OCI-LY3 (cell line): ENCODE results near the gene NPSR1.

Experiments
- H2AFZ ChIP-seq: fragments of 200-600, 300-600 bp; shearing (Covaris generic); 2 replicates; pipeline ENCODE4 v1.6.0; 2014; ENCODE audit warnings: antibody characterized with exemption, low read depth, low read length
- H3K27ac ChIP-seq: fragments of 200-600, 300-600 bp; sonication (generic); 2 replicates; pipeline ENCODE4 v1.5.1; 2014; ENCODE audit warnings: mild to moderate bottlenecking, low read length, moderate library complexity, mixed read lengths
- H3K27me3 ChIP-seq: fragments of 200-600, 300-600 bp; sonication (generic); 2 replicates; pipeline ENCODE4 v1.6.1; 2014; ENCODE audit warnings: low read depth, low read length, mixed read lengths
- H3K36me3 ChIP-seq: fragments of 200-600, 300-600 bp; sonication (generic); replicated peaks from 2 replicates; pipeline ENCODE3; 2014; ENCODE audit warnings: low read depth, low read length, mixed read lengths
- H3K4me1 ChIP-seq: fragments of 300-600, 200-600 bp; sonication (generic); 2 replicates; pipeline ENCODE4 v1.6.1; 2014; ENCODE audit warnings: low read length, mixed read lengths
- H3K4me2 ChIP-seq: fragments of 200-600, 300-600 bp; sonication (generic); 2 replicates; pipeline ENCODE4 v1.6.1; 2014; ENCODE audit warnings: low read length, mixed read lengths
- H3K4me3 ChIP-seq: fragments of 300-600, 200-600 bp; sonication (generic); 2 replicates; pipeline ENCODE4 v1.5.1; 2014; ENCODE audit warnings: antibody characterized with exemption, mild to moderate bottlenecking, low read length, moderate library complexity
- H3K79me2 ChIP-seq: fragments of 300-600, 200-600 bp; shearing (Covaris generic); 2 replicates; pipeline ENCODE4 v1.6.1; 2014; ENCODE audit warnings: mild to moderate bottlenecking, low read length, mixed read lengths
- H3K9ac ChIP-seq: fragments of 300-600, 200-600 bp; shearing (Covaris generic); 2 replicates; pipeline ENCODE4 v1.6.0; 2014; ENCODE audit warnings: mild to moderate bottlenecking, low read length, moderate library complexity
- H3K9me3 ChIP-seq: fragments of 200-600, 300-600 bp; shearing (Covaris generic); 2 replicates; pipeline ENCODE4 v1.6.1; 2014; ENCODE audit warnings: low read length, mixed read lengths; ENCODE audit not compliant: insufficient read depth
- H4K20me1 ChIP-seq: fragments of 200-600, 300-600 bp; sonication (generic); 2 replicates; pipeline ENCODE4 v1.6.1; 2016; ENCODE audit warnings: low read length, mixed read lengths; ENCODE audit not compliant: insufficient read depth
- CTCF ChIP-seq: fragments of 200-600, 300-600 bp; sonication (generic); IDR thresholded peaks from 2 replicates; pipeline ENCODE4 v1.5.1; 2014; ENCODE audit warnings: antibody characterized with exemption, low read length, low read depth
- EZH2phosphoT487 ChIP-seq: fragments of 200-600 bp; shearing (Covaris generic); IDR thresholded peaks from 2 replicates; pipeline ENCODE4 v1.6.1; 2018; ENCODE audit warnings: antibody characterized with exemption, mixed run types, low read depth

The NPSR1 gene

DNA sequence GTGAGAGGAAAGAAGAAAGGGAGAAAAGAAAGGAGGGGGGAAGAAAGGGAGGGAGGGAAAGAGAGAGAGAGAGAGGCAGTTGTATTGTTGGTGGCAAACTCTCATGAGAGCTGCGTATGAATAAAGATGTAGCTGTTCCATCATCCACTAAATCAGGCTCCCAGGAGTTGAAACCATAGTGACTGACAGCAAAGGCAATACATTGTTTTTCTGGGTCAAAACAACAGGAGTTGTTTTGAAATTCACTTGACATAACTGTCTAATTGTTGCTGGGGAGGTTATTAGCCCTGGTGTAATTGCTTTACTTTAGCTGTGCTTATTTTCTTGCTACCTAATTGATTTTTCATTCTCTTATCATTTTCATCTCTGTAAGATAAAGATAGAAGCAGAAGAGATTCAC lies 173.4 kb downstream of the NPSR1 start:
- H3K9ac ChIP-seq = no peak overlapping the region
- H3K36me3 ChIP-seq = no peaks in the 10 kb centered on the region
- TF ChIP-seq EZH2phosphoT487 (no peak), CTCF (no peak)
- H3K4me2 ChIP-seq = no peak overlapping the region
- H4K20me1 ChIP-seq = no peaks in the 10 kb centered on the region
- no peak overlapping the region for H3K4me3 ChIP-seq
- no peak overlapping the region for H3K27ac ChIP-seq
- peaks cover 31% of the 10 kb centered on the region for H3K27me3 ChIP-seq
- no peak overlapping the region for H2AFZ ChIP-seq
- no peaks in the 10 kb centered on the region for H3K9me3 ChIP-seq
- H3K4me1 ChIP-seq = no peaks in the 10 kb centered on the region
- no peaks in the 10 kb centered on the region for H3K79me2 ChIP-seq

DNA sequence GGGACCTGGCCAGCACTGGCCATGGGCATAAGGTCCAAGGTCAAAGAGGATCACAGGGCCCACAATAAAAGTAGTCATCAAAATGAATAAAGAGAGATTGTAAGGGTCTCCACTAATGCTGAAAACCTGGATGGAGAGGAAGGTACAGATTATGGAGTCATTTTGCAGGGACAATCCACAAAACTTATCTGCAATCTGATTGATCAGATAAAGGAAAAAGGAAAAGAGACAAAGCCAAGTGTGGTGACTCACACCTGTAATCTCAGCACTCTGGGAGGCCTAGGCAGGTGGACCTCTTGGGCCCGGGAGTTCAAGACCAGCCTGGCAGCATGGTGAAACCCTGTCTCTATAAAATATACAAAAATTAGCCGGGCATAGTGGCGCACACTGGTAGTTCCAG lies 174.0 kb downstream of the NPSR1 start:
- H3K4me2 ChIP-seq = no peak overlapping the region
- TF ChIP-seq CTCF (no peak), EZH2phosphoT487 (no peak)

DNA sequence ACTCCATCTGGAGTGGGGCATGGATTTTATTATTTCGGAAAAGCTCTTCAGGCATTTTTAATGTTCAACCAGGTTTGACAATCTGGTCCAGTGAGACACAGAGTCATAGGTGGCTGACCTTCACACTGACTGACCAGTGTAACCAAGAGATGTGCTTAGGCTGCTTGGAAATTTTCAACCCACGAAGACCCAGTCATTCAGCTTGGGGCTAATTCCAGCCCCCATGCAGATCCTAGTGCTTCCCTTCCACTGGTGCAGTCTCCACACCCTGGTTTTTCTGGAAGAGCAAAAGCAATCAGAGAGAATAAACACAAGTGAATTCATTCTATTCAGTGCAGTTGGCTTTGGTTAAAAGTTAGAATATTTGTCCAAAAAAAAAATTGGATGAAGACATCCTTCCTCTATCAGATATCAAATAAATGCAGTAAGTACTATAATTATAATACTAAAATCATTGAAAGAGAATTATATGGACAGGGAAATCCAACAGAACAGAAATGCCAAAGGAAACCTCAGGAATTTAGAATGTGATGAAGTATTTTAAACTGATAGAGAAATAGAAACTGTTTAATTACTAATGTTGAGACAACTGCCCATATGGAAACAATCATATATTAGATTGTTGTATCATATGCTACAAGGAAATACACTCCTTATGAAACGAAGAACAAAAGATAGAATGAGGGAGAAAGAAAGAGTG lies 178.0 kb downstream of the NPSR1 start:
- H3K36me3 ChIP-seq = no peaks in the 10 kb centered on the region
- no peak overlapping the region for H3K27ac ChIP-seq
- H3K79me2 ChIP-seq = no peaks in the 10 kb centered on the region
- H3K27me3 ChIP-seq = peaks cover 26% of the 10 kb centered on the region; the same call in 1 of the 2 replicates
- no peak for TF ChIP-seq CTCF
- TF ChIP-seq EZH2phosphoT487 = no peak
- H3K9me3 ChIP-seq = no peaks in the 10 kb centered on the region
- H3K4me3 ChIP-seq = no peak overlapping the region
- no peaks in the 10 kb centered on the region for H4K20me1 ChIP-seq
- no peak overlapping the region for H3K4me2 ChIP-seq
- H3K9ac ChIP-seq = no peak overlapping the region
- H3K4me1 ChIP-seq = no peaks in the 10 kb centered on the region
- no peak overlapping the region for H2AFZ ChIP-seq

More for the DNA sequence above, 174.0 kb downstream of the NPSR1 start:
- Histone ChIP-seq H3K9me3 (no peaks in the 10 kb centered on the region), H3K36me3 (no peaks in the 10 kb centered on the region), H3K4me1 (no peaks in the 10 kb centered on the region), H4K20me1 (no peaks in the 10 kb centered on the region), H3K79me2 (no peaks in the 10 kb centered on the region), H3K27me3 (peaks cover 31% of the 10 kb centered on the region), H3K27ac (no peak overlapping the region), H3K4me3 (no peak overlapping the region), H2AFZ (no peak overlapping the region), H3K9ac (no peak overlapping the region)

DNA sequence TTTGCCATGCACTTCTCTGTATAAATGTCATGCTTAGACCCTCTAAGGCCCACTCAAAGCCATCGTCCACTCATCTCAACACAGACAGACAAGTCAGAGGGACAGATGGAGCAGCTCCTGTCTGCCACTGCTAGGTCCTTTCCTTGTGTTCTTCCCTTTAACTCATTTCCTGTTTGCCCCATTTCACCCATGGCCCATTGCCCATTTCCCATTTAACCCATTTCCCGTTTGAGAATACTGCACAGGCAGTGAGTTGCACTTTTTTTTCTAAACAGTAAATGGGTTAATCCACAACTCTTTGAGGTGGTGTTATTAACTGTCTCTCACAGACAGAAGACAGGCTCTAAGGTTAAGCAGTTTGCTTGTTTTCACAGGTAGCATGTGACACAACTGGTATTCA lies 179.3 kb downstream of the NPSR1 start:
- no peaks in the 10 kb centered on the region for H3K36me3 ChIP-seq
- peaks cover 23% of the 10 kb centered on the region; the same call in 1 of the 2 replicates for H3K27me3 ChIP-seq
- no peak overlapping the region for H3K4me3 ChIP-seq
- no peak overlapping the region for H3K4me2 ChIP-seq
- H2AFZ ChIP-seq = no peak overlapping the region
- H3K9me3 ChIP-seq = no peaks in the 10 kb centered on the region
- no peak overlapping the region for H3K9ac ChIP-seq
- no peaks in the 10 kb centered on the region for H4K20me1 ChIP-seq
- no peaks in the 10 kb centered on the region for H3K4me1 ChIP-seq
- TF ChIP-seq CTCF (no peak), EZH2phosphoT487 (no peak)
- H3K79me2 ChIP-seq = no peaks in the 10 kb centered on the region
- no peak overlapping the region for H3K27ac ChIP-seq
